Fibroblast of mammary gland (primary cell): ENCODE measurements around the gene ZNF57.
"Not testable (repeated sequence)": the region's sequence is repeated elsewhere in the genome, so short reads cannot be mapped to it uniquely, and the experiment has no call there.

Experiments used
- DNase-seq: peaks from one replicate; pipeline ENCODE4 v3.0.0-alpha.2; 2010; ENCODE audit warnings: low read depth
- H3K4me3 ChIP-seq: 2 replicates; pipeline ENCODE4 v1.5.1; 2011; ENCODE audit warnings: low read depth, mild to moderate bottlenecking, low read length, moderate library complexity; ENCODE audit not compliant: control insufficient read depth
- TF ChIP-seq, protein P1 (sequence below): conservative IDR thresholded peaks from 2 replicates; pipeline ENCODE4 v1.5.1; 2011; ENCODE audit warnings: low read depth, low read length, inconsistent platforms; ENCODE audit not compliant: control insufficient read depth, insufficient read depth

Gene ZNF57

DNA sequence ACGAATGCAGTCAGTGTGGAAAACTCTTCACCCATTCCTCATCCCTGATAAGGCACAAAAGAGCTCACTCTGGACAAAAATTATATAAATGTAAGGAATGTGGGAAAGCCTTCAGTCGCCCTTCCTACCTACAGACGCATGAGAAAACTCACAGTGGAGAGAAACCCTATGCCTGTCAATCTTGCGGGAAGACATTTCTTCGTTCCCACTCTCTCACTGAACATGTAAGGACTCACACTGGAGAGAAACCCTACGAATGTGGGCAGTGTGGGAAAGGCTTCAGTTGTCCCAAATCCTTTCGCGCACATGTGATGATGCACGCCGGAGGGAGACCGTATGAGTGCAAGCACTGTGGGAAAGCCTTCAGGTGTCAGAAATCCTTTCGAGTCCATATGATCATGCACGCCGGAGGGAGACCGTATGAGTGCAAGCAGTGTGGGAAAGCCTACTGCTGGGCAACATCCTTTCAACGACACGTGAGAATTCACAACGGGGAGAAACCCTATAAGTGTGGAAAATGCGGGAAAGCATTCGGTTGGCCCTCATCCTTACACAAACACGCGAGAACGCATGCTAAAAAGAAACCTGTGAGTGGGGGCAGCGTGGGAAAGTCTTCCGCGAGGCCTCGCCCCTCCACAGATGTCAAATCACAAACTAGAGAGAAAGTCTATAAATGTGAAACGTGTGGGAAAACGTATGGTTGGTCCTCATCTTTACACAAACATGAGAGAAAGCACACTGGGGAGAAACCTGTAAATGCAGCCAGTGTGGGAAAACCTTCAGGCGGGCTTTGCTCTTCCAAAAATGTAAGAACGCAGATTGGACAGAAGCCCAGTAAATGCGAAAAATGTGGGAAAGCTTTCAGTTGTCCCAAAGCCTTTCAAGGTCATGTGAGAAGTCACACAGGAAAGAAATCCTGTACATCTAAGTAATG, 23.1 kb upstream of the ZNF57 start:
- no peak for DNase-seq
- no peak overlapping the region for H3K4me3 ChIP-seq
- TF ChIP-seq, protein P1, sequence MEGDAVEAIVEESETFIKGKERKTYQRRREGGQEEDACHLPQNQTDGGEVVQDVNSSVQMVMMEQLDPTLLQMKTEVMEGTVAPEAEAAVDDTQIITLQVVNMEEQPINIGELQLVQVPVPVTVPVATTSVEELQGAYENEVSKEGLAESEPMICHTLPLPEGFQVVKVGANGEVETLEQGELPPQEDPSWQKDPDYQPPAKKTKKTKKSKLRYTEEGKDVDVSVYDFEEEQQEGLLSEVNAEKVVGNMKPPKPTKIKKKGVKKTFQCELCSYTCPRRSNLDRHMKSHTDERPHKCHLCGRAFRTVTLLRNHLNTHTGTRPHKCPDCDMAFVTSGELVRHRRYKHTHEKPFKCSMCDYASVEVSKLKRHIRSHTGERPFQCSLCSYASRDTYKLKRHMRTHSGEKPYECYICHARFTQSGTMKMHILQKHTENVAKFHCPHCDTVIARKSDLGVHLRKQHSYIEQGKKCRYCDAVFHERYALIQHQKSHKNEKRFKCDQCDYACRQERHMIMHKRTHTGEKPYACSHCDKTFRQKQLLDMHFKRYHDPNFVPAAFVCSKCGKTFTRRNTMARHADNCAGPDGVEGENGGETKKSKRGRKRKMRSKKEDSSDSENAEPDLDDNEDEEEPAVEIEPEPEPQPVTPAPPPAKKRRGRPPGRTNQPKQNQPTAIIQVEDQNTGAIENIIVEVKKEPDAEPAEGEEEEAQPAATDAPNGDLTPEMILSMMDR = no peak

DNA sequence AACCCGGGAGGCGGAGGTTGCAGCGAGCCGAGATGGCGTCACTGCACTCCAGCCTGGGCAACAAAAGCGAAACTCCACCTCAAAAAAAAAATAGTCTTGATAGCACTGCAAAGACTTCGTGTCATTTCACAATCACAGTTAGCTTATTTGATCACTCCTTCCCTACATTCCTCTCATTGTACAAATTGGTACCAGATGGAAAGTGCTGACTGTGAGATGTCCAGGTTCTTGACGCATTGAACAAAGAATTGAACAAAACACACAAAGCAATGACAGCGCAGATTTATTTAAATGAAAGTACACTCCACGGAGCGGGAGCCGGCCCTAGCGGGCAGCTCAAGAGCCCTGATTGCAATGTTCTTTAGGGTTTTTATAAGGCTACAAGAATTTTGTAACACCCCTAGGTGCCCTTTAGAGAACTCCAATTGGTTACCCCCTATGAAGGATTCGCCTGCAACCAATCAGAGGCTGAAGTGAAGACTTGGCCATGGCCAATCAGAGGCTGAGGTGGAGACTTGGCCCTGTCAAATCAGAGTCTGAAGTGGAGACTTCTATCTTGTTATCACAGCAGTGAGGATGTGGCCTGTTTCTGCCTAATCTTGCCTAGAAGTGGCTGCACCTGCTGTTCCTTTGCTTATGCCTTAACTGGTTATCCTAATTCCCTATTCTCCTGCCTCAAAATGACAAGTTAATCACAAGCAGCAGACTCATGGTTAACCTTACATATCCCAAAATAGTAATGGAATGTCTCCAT, 16.9 kb upstream of the ZNF57 start:
- DNase-seq = peak; percentile 72
- TF ChIP-seq, protein P1 = no peak
- no peak overlapping the region for H3K4me3 ChIP-seq

DNA sequence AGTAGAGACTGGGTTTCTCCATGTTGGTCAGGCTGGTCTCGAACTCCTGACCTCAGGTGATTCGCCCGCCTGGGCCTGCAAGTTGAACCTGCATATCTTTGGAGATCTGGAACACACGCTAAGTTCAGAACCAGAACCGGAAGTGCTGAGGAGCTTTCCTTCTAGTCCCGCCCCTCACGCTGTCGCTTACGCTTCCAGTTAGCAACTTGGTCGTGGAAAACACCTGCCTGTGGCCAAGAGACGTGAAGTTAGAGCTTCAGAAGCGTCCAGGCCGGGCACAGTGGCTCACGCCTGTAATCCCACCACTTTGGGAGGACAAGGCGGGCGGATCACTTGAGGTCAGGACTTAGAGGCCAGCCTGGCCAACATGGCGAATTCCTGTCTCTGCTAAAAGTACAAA, 15.0 kb upstream of the ZNF57 start:
- DNase-seq = no peak
- no peak overlapping the region for H3K4me3 ChIP-seq
- TF ChIP-seq, protein P1 = no peak

DNA sequence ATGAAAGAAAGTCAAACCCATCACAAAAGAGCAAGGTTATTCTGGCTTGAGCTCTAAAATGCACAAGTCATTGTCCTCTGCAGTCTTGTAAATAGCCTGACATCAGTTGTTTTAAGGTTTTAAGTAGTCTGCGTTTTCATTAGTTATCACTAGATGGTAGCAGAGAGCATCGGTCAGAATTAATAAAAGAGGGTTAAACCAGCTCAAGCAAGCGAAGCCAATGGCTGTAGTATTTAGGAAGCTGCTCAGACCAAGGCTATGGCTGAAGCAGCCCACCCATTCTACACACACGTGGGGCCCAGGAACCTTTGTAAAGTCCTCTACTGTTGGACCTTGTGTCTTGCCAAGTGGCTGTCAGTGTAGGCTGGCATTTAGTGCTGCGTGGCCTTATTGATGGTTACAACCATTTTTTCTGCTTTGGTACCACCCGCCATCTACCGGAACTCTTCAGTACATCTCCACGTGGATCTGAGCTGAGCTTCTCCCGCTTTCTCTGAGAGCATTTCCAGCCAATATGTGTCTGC, 13.3 kb upstream of the ZNF57 start:
- TF ChIP-seq, protein P1 = peak; percentile 60
- DNase-seq = peak; percentile 77

DNA sequence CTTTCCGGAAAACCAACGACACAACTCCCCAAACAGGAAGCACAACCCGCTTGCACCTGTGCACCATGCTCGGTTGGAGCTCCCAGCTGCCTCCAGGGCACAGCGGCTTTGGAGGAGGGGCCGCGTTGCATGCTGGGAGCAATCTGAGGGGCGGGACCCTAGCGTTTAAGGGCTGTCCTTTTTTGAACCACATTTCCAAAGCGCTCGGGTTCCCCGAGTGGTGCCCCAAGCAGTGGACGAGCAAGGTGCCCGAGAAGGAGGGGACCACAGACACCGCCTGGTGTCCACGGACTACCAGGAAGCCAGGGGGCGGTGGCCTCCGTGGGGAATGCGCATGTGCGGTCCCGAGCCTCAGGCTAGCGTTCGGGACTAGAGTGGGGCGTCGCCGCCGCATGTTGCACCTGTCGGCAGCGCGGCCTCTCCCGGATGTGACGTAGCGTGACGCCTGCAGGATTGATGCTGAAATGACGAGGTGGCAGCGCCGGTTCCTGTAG, 11.9 kb upstream of the ZNF57 start:
- no peak for DNase-seq
- TF ChIP-seq, protein P1 = no peak
- peak overlapping the region; percentile 22 for H3K4me3 ChIP-seq

More for the DNA sequence above, 13.3 kb upstream of the ZNF57 start:
- no peak overlapping the region for H3K4me3 ChIP-seq

DNA sequence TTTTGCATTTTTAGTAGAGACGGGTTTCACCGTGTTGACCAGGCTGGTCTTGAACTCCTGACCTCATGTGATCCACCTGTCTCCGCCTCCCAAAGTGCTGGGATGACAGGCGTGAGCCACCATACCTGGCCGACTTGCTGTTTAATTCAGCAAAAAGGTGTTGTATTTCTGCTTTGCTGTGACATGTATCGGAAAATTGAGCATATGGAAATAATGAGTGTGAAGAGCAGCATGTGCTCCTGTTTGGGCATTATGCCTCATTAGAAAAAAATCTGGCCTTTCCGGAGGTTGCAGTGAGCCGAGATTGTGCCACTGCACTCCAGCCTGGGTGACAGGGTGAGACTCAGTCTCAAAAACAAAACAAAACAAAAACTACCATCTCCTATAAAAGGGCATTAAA, 10.2 kb upstream of the ZNF57 start:
- not testable (repeated sequence) for DNase-seq, H3K4me3 ChIP-seq
